GM12875 (cell line): ENCODE results near the gene NOTUM.
"Not testable (repeated sequence)": the region's sequence is repeated elsewhere in the genome, so short reads cannot be mapped to it uniquely, and the experiment has no call there.

Source experiments
- H3K4me3 ChIP-seq: one replicate; pipeline ENCODE4 v1.5.1; 2011; ENCODE audit warnings: low read depth, low read length, control low read depth
- CTCF ChIP-seq: IDR thresholded peaks from 2 replicates; pipeline ENCODE4 v1.5.1; 2011; ENCODE audit warnings: low read depth, mild to moderate bottlenecking, control low read depth, inconsistent platforms, low read length, moderate library complexity, borderline replicate concordance; ENCODE audit not compliant: insufficient read depth

The NOTUM gene

GRCh38 chr17:81957691-81958432 is 3.1 kb downstream of the NOTUM start:
- TF ChIP-seq CTCF = no peak
- H3K4me3 ChIP-seq = no peak overlapping the region

GRCh38 chr17:81956607-81957589 is 4.1 kb downstream of the NOTUM start:
- no peak overlapping the region for H3K4me3 ChIP-seq
- no peak for TF ChIP-seq CTCF

GRCh38 chr17:81955756-81956544 is 5.0 kb downstream of the NOTUM start:
- TF ChIP-seq CTCF = no peak
- H3K4me3 ChIP-seq = no peak overlapping the region

GRCh38 chr17:81955058-81955681 is 5.8 kb downstream of the NOTUM start:
- no peak overlapping the region for H3K4me3 ChIP-seq

GRCh38 chr17:81954131-81955057 is 6.6 kb downstream of the NOTUM start:
- no peak overlapping the region for H3K4me3 ChIP-seq
- no peak for TF ChIP-seq CTCF

More at GRCh38 chr17:81955058-81955681, 5.8 kb downstream of the NOTUM start:
- TF ChIP-seq CTCF = no peak

GRCh38 chr17:81953443-81953842 is 7.5 kb downstream of the NOTUM start:
- H3K4me3 ChIP-seq = not testable (repeated sequence)
